H9 (cell line): ENCODE measurements around the gene NUDT8. TPM values are rescaled to one million over a fixed set of nuclear protein-coding genes. Genes with fewer than 3 reads are reported as not detected.
A peak's percentile ranks its signal among the peaks of the same experiment; 100 is the strongest.

Experiments
- DNase-seq: peaks from one replicate; pipeline ENCODE4 v3.0.0-alpha.2; 2017
- H2AFZ ChIP-seq: one replicate; pipeline ENCODE4 v1.6.1; 2013; ENCODE audit warnings: mild to moderate bottlenecking, low read length, control low read depth, moderate library complexity
- H2AK5ac ChIP-seq: 2 replicates; pipeline ENCODE4 v1.6.1; 2013; ENCODE audit warnings: low read length, control low read depth, mixed read lengths; ENCODE audit not compliant: insufficient read length
- H2BK120ac ChIP-seq: one replicate; pipeline ENCODE4 v1.6.1; 2013; ENCODE audit warnings: low read depth, mild to moderate bottlenecking, low read length, control low read depth, inconsistent platforms; ENCODE audit not compliant: poor library complexity, severe bottlenecking
- H2BK12ac ChIP-seq: 2 replicates; pipeline ENCODE4 v1.6.1; 2013; ENCODE audit warnings: low read length, control low read depth, mixed read lengths, low read depth; ENCODE audit not compliant: insufficient read length
- H2BK15ac ChIP-seq: 2 replicates; pipeline ENCODE4 v1.6.1; 2013; ENCODE audit warnings: low read depth, low read length, control low read depth
- H2BK20ac ChIP-seq: one replicate; pipeline ENCODE4 v1.6.1; 2013; ENCODE audit warnings: low read depth, mild to moderate bottlenecking, low read length, control low read depth, inconsistent platforms; ENCODE audit not compliant: poor library complexity, severe bottlenecking
- H2BK5ac ChIP-seq: 2 replicates; pipeline ENCODE4 v1.6.1; 2013; ENCODE audit warnings: low read length, control low read depth, mixed read lengths; ENCODE audit not compliant: insufficient read length
- H3K14ac ChIP-seq: 2 replicates; pipeline ENCODE4 v1.6.1; 2013; ENCODE audit warnings: low read length, control low read depth; ENCODE audit not compliant: insufficient read depth
- H3K18ac ChIP-seq: 2 replicates; pipeline ENCODE4 v1.6.1; 2013; ENCODE audit warnings: low read depth, mild to moderate bottlenecking, mixed read lengths, low read length, control low read depth; ENCODE audit not compliant: insufficient read length
- H3K23ac ChIP-seq: 2 replicates; pipeline ENCODE4 v1.6.1; 2013; ENCODE audit warnings: low read length, control low read depth, mixed read lengths, low read depth; ENCODE audit not compliant: insufficient read length
- H3K23me2 ChIP-seq: 2 replicates; pipeline ENCODE4 v1.6.1; 2013; ENCODE audit warnings: low read depth, mild to moderate bottlenecking, mixed read lengths, low read length, control low read depth; ENCODE audit not compliant: insufficient read length, poor library complexity, severe bottlenecking
- H3K27ac ChIP-seq: 2 replicates; pipeline ENCODE4 v1.5.1; 2013; ENCODE audit warnings: low read length, control low read depth, mixed read lengths, low read depth; ENCODE audit not compliant: insufficient read length
- H3K27me3 ChIP-seq: 2 replicates; pipeline ENCODE4 v1.6.1; 2013; ENCODE audit warnings: low read length, control low read depth, inconsistent platforms; ENCODE audit not compliant: insufficient read depth
- H3K4ac ChIP-seq: 2 replicates; pipeline ENCODE4 v1.6.1; 2013; ENCODE audit warnings: low read depth, mild to moderate bottlenecking, control low read depth, inconsistent platforms, low read length, moderate library complexity
- H3K4me1 ChIP-seq: 2 replicates; pipeline ENCODE4 v1.6.1; 2013; ENCODE audit warnings: low read length, control low read depth, inconsistent platforms; ENCODE audit not compliant: insufficient read depth
- H3K4me2 ChIP-seq: 2 replicates; pipeline ENCODE4 v1.6.1; 2013; ENCODE audit warnings: low read length, control low read depth, mixed read lengths; ENCODE audit not compliant: insufficient read length, insufficient read depth
- H3K56ac ChIP-seq: 2 replicates; pipeline ENCODE4 v1.6.1; 2013; ENCODE audit warnings: low read depth, mild to moderate bottlenecking, mixed read lengths, low read length, control low read depth; ENCODE audit not compliant: insufficient read length
- H3K79me1 ChIP-seq: 2 replicates; pipeline ENCODE4 v1.6.1; 2013; ENCODE audit warnings: low read depth, mild to moderate bottlenecking, moderate library complexity, low read length, control low read depth, inconsistent platforms; ENCODE audit not compliant: insufficient read depth, poor library complexity, severe bottlenecking
- H3K79me2 ChIP-seq: 2 replicates; pipeline ENCODE4 v1.6.1; 2013; ENCODE audit warnings: low read length, control low read depth, inconsistent platforms; ENCODE audit not compliant: insufficient read depth
- H3K9ac ChIP-seq: 2 replicates; pipeline ENCODE4 v1.6.1; 2013; ENCODE audit warnings: low read length, control low read depth, mixed read lengths; ENCODE audit not compliant: insufficient read length; ENCODE audit errors: extremely low read depth
- H3K9me3 ChIP-seq: one replicate; pipeline ENCODE4 v1.6.1; 2013; ENCODE audit warnings: low read depth, low read length, inconsistent platforms; ENCODE audit not compliant: control insufficient read depth
- H3T11ph ChIP-seq: one replicate; pipeline ENCODE4 v1.6.1; 2013; ENCODE audit warnings: mild to moderate bottlenecking, low read length, control low read depth, inconsistent platforms
- H4K20me1 ChIP-seq: one replicate; pipeline ENCODE4 v1.6.1; 2013; ENCODE audit not compliant: control insufficient read depth, insufficient read length, insufficient read depth
- H4K5ac ChIP-seq: 2 replicates; pipeline ENCODE4 v1.6.1; 2013; ENCODE audit warnings: low read depth, mild to moderate bottlenecking, mixed read lengths, low read length, control low read depth; ENCODE audit not compliant: insufficient read length
- H4K8ac ChIP-seq: replicated peaks from 2 replicates; pipeline ENCODE4 v1.6.1; 2013; ENCODE audit warnings: low read length, control low read depth, mixed read lengths, low read depth; ENCODE audit not compliant: insufficient read length
- H4K91ac ChIP-seq: 2 replicates; pipeline ENCODE4 v1.6.1; 2013; ENCODE audit warnings: low read depth, mild to moderate bottlenecking, moderate library complexity, mixed read lengths, low read length, control low read depth; ENCODE audit not compliant: insufficient read length
- H3K27ac Mint-ChIP-seq, 3 experiments: 2 replicates in 2 of 3; 3 replicates in 1 of 3; pipeline ENCODE4 v1.8.0; 2020 to 2021; ENCODE audit warnings: mixed read lengths in 3 of 3, mild to moderate bottlenecking in 1 of 3, moderate library complexity in 1 of 3
- H3K27me3 Mint-ChIP-seq: 2 replicates; pipeline ENCODE4 v1.8.0; 2021; ENCODE audit warnings: low read depth, mild to moderate bottlenecking, moderate library complexity, mixed read lengths
- H3K36me3 Mint-ChIP-seq, 3 experiments: 2 replicates in 2 of 3; 3 replicates in 1 of 3; pipeline ENCODE4 v1.8.0; 2020 to 2021; ENCODE audit warnings: low read depth in 3 of 3, mixed read lengths in 3 of 3; ENCODE audit not compliant: insufficient read depth in 1 of 3
- H3K4me1 Mint-ChIP-seq, 2 experiments: 2 replicates each; pipeline ENCODE4 v1.8.0; 2020; ENCODE audit warnings: mixed read lengths in 2 of 2
- H3K4me3 Mint-ChIP-seq, 2 experiments: 2 replicates in 1 of 2; 3 replicates in 1 of 2; pipeline ENCODE4 v1.8.0; 2020 to 2021; ENCODE audit warnings: mild to moderate bottlenecking in 2 of 2, mixed read lengths in 2 of 2, moderate library complexity in 1 of 2
- H3K9me3 Mint-ChIP-seq, 2 experiments: 2 replicates in 1 of 2; 3 replicates in 1 of 2; pipeline ENCODE4 v1.8.0; 2020; ENCODE audit warnings: mild to moderate bottlenecking in 2 of 2, mixed read lengths in 2 of 2, moderate library complexity in 1 of 2
- CTCF ChIP-seq: fragments of 200-600 bp; sonication (generic); conservative IDR thresholded peaks from 3 replicates; pipeline ENCODE4 v1.8.0; 2021; ENCODE audit warnings: antibody characterized with exemption, mild to moderate bottlenecking
- WGBS: extraction: QIAGEN DNeasy Blood & Tissue Kit; methylation state at CpG from one replicate; pipeline ENCODE4 v1.1.7; 2013; ENCODE audit warnings: missing lambda C conversion rate, low lambda C conversion rate, mixed read lengths; ENCODE audit not compliant: insufficient read length; ENCODE audit errors: extremely low coverage; 5-methylcytosine and 5-hydroxymethylcytosine counted together
- total RNA-seq: library from RNA; stranded (reverse); gene quantifications from 2 replicates; pipeline ENCODE4 v1.2.1, GENCODE V29; 2021

NUDT8 gene
- total RNA-seq, 1 experiment from 2014 or later, result 6.5 TPM

- H3K14ac ChIP-seq, result no peak overlapping the region
- no peak overlapping the region for H2BK12ac ChIP-seq
- no peaks in the 10 kb centered on the region; the same call in 1 of the 2 replicates for H3K4me1 ChIP-seq
- Mint-ChIP-seq H3K9me3 (peaks cover 0 to 5% of the 10 kb centered on the region in 2 experiments; a peak in 2 of 5 replicates), H3K4me1 (peaks cover 30 to 40% of the 10 kb centered on the region in 2 experiments), H3K27me3 (no peaks in the 10 kb centered on the region; the same call in 1 of the 2 replicates), H3K36me3 (peaks cover 29 to 46% (median 42%) of the 10 kb centered on the region in 3 experiments), H3K4me3 (peak overlapping the region; percentile 19 to 84; a peak in 2 of 5 replicates), H3K27ac (peak overlapping the region in 2 of 3 experiments; percentile 13 to 69; a peak in 4 of 7 replicates)
- no peak overlapping the region for H3K4ac ChIP-seq
- H4K91ac ChIP-seq, result no peak overlapping the region
- no peak for TF ChIP-seq CTCF
- H2BK20ac ChIP-seq, result no peak overlapping the region
- no peaks in the 10 kb centered on the region for H3K9me3 ChIP-seq
- H3K23ac ChIP-seq, result no peak overlapping the region
- H3K27me3 ChIP-seq, result no peaks in the 10 kb centered on the region
- no peak overlapping the region for H2AK5ac ChIP-seq
- no peak overlapping the region for H3K4me2 ChIP-seq
- H3K27ac ChIP-seq, result no peak overlapping the region
- H3K9ac ChIP-seq, result no peak overlapping the region
- H4K5ac ChIP-seq, result no peak overlapping the region
- H3K18ac ChIP-seq, result no peak overlapping the region
- H4K8ac ChIP-seq, result no peak overlapping the region
- WGBS, result no CpG with 5 or more reads among the region's 5 CpGs
- H2BK120ac ChIP-seq, result no peak overlapping the region
- no peak for DNase-seq
- peaks cover 8% of the 10 kb centered on the region for H3K23me2 ChIP-seq
- no peak overlapping the region for H3K56ac ChIP-seq
- H2BK15ac ChIP-seq, result no peak overlapping the region
- no peak overlapping the region for H3T11ph ChIP-seq
- no peaks in the 10 kb centered on the region for H4K20me1 ChIP-seq
- H2BK5ac ChIP-seq, result no peak overlapping the region
- peaks cover 5% of the 10 kb centered on the region; the same call in 1 of the 2 replicates for H3K79me2 ChIP-seq
- H3K79me1 ChIP-seq, result no peaks in the 10 kb centered on the region
- no peak overlapping the region for H2AFZ ChIP-seq
Measured at GRCh38 chr11:67586568-67587250, 43.0 kb downstream of the NUDT8 start.
